OCI-LY1 (cell line): Measurements from ENCODE around the gene SIK3.
A peak's percentile ranks its signal among the peaks of the same experiment; 100 is the strongest.

Source experiments
- H2AFZ ChIP-seq: fragments of 200-600 bp; sonication (generic), shearing (Covaris generic); 2 replicates; pipeline ENCODE4 v1.6.0; 2014; ENCODE audit warnings: antibody characterized with exemption, mild to moderate bottlenecking, low read length
- H3F3A ChIP-seq: fragments of 200-600 bp; sonication (generic), shearing (Covaris generic); 2 replicates; pipeline ENCODE4 v1.6.0; 2014; ENCODE audit warnings: mild to moderate bottlenecking, antibody characterized with exemption, low read length, moderate library complexity; ENCODE audit not compliant: insufficient read depth
- H3K27ac ChIP-seq: fragments of 200-600 bp; sonication (generic); 2 replicates; pipeline ENCODE4 v1.5.1; 2014; ENCODE audit warnings: low read length, mixed run types, mild to moderate bottlenecking, low read depth; ENCODE audit not compliant: poor library complexity, severe bottlenecking
- H3K27me3 ChIP-seq: fragments of 200-600 bp; sonication (generic); 2 replicates; pipeline ENCODE4 v1.6.0; 2014; ENCODE audit warnings: antibody characterized with exemption, mild to moderate bottlenecking, low read length, moderate library complexity; ENCODE audit not compliant: insufficient read depth
- H3K36me3 ChIP-seq: fragments of 200-600 bp; sonication (generic); 2 replicates; pipeline ENCODE4 v1.6.1; 2014; ENCODE audit warnings: mild to moderate bottlenecking, antibody characterized with exemption, low read length, moderate library complexity, mixed read lengths; ENCODE audit not compliant: insufficient read depth
- H3K4me1 ChIP-seq: fragments of 200-600 bp; sonication (generic); 2 replicates; pipeline ENCODE4 v1.5.1; 2014; ENCODE audit warnings: mild to moderate bottlenecking, low read length, moderate library complexity; ENCODE audit not compliant: insufficient read depth, severe bottlenecking
- H3K4me2 ChIP-seq: fragments of 200-600 bp; sonication (generic), shearing (Covaris generic); 2 replicates; pipeline ENCODE4 v1.6.1; 2014; ENCODE audit warnings: low read length
- H3K4me3 ChIP-seq: fragments of 200-600 bp; sonication (generic); 2 replicates; pipeline ENCODE4 v1.5.1; 2014; ENCODE audit warnings: low read length, low read depth, mild to moderate bottlenecking, mixed read lengths; ENCODE audit not compliant: poor library complexity, severe bottlenecking
- H3K79me2 ChIP-seq: fragments of 200-600 bp; shearing (Covaris generic); 2 replicates; pipeline ENCODE4 v1.6.1; 2016; ENCODE audit warnings: mixed run types, low read length, mixed read lengths; ENCODE audit not compliant: insufficient read depth
- H3K9ac ChIP-seq: fragments of 200-600 bp; sonication (generic), shearing (Covaris generic); 2 replicates; pipeline ENCODE4 v1.6.1; 2014; ENCODE audit warnings: mild to moderate bottlenecking, low read length, mixed read lengths
- H3K9me2 ChIP-seq: fragments of 200-600 bp; sonication (generic), shearing (Covaris generic); 2 replicates; pipeline ENCODE4 v1.6.1; 2014; ENCODE audit warnings: low read depth, mild to moderate bottlenecking, low read length, mixed read lengths
- H3K9me3 ChIP-seq: fragments of 200-600 bp; shearing (Covaris generic); 2 replicates; pipeline ENCODE4 v1.6.1; 2014; ENCODE audit warnings: low read length, mixed read lengths
- H4K20me1 ChIP-seq: fragments of 200-600 bp; sonication (generic), shearing (Covaris generic); 2 replicates; pipeline ENCODE4 v1.6.0; 2016; ENCODE audit warnings: mild to moderate bottlenecking, low read length; ENCODE audit not compliant: insufficient read depth
- CTCF ChIP-seq: fragments of 200-600 bp; sonication (generic), shearing (Covaris generic); IDR thresholded peaks from 2 replicates; pipeline ENCODE4 v1.5.1; 2017; ENCODE audit warnings: mild to moderate bottlenecking, antibody characterized with exemption, low read length, moderate library complexity, mixed read lengths
- EZH2 ChIP-seq: fragments of 200-600 bp; sonication (generic), shearing (Covaris generic); IDR thresholded peaks from 2 replicates; pipeline ENCODE4 v1.8.0; 2017; ENCODE audit warnings: borderline replicate concordance, mixed run types, mild to moderate bottlenecking, antibody characterized with exemption, low read length, moderate library complexity, mixed read lengths

The SIK3 gene

GRCh38 chr11:116990061-116990473 lies 108.2 kb downstream of the SIK3 start:
- H3K4me1 ChIP-seq = peaks cover 87% of the 10 kb centered on the region
- H4K20me1 ChIP-seq = no peaks in the 10 kb centered on the region; the same call in 1 of the 2 replicates
- H3K79me2 ChIP-seq = peaks cover 94% of the 10 kb centered on the region
- TF ChIP-seq EZH2 (no peak), CTCF (no peak)
- no peak overlapping the region; the same call in 1 of the 2 replicates for H3K4me2 ChIP-seq
- no peak overlapping the region for H3K9ac ChIP-seq
- no peak overlapping the region for H2AFZ ChIP-seq
- H3K9me2 ChIP-seq = no peaks in the 10 kb centered on the region
- no peaks in the 10 kb centered on the region for H3K27me3 ChIP-seq
- peak overlapping the region; percentile 17 for H3K27ac ChIP-seq
- 0 out of 2 replicates have a peak, but pooled peaks cover 7% of the 10 kb centered on the region for H3F3A ChIP-seq
- no peaks in the 10 kb centered on the region for H3K9me3 ChIP-seq
- no peak overlapping the region for H3K4me3 ChIP-seq
- no peaks in the 10 kb centered on the region for H3K36me3 ChIP-seq

GRCh38 chr11:116989184-116989583 lies 109.0 kb downstream of the SIK3 start:
- H3K79me2 ChIP-seq = peaks cover 97% of the 10 kb centered on the region
- H3K4me1 ChIP-seq = peaks cover 88% of the 10 kb centered on the region
- H3K27ac ChIP-seq = peak overlapping the region; percentile 17
- no peaks in the 10 kb centered on the region for H3K9me2 ChIP-seq
- no peak for TF ChIP-seq EZH2
- TF ChIP-seq CTCF = no peak
- H3K9ac ChIP-seq = no peak overlapping the region
- 0 out of 2 replicates have a peak, but pooled peaks cover 10% of the 10 kb centered on the region for H3F3A ChIP-seq
- H3K36me3 ChIP-seq = no peaks in the 10 kb centered on the region
- no peaks in the 10 kb centered on the region for H3K27me3 ChIP-seq
- H4K20me1 ChIP-seq = no peaks in the 10 kb centered on the region; the same call in 1 of the 2 replicates
- peak overlapping the region; percentile 2; the same call in 1 of the 2 replicates for H3K4me2 ChIP-seq
- no peaks in the 10 kb centered on the region for H3K9me3 ChIP-seq
- no peak overlapping the region for H3K4me3 ChIP-seq
- H2AFZ ChIP-seq = no peak overlapping the region

- Histone ChIP-seq H3K4me1 (peaks cover 76% of the 10 kb centered on the region), H3K27ac (peak overlapping the region; percentile 70), H3K36me3 (0 out of 2 replicates have a peak, but pooled peaks cover 3% of the 10 kb centered on the region), H2AFZ (no peak overlapping the region), H3K9me2 (no peaks in the 10 kb centered on the region), H3F3A (0 out of 2 replicates have a peak, but pooled peaks cover 10% of the 10 kb centered on the region), H3K4me3 (peak overlapping the region; percentile 13), H4K20me1 (no peaks in the 10 kb centered on the region; the same call in 1 of the 2 replicates), H3K27me3 (no peaks in the 10 kb centered on the region), H3K9ac (no peak overlapping the region), H3K4me2 (peak overlapping the region; percentile 59), H3K9me3 (no peaks in the 10 kb centered on the region), H3K79me2 (peaks cover 80% of the 10 kb centered on the region)
- TF ChIP-seq CTCF (no peak), EZH2 (no peak)
These were observed 111.6 kb downstream of the SIK3 start for GRCh38 chr11:116986521-116987105.
